RWPE2 (cell line): ENCODE measurements around the gene BCL7C.
"Not testable (repeated sequence)": the region's sequence is repeated elsewhere in the genome, so short reads cannot be mapped to it uniquely, and the experiment has no call there.

ENCODE experiments used
- ATAC-seq: fragments of 200-7000 bp; cut with Tn5 transposase; 3 replicates; pipeline ENCODE4 v1.9.1; 2021; ENCODE audit warnings: low read depth
- DNase-seq: peaks from one replicate; pipeline ENCODE4 v3.0.0-alpha.2; 2020; ENCODE audit warnings: low spot score
- H3K27ac ChIP-seq: fragments of 450-650 bp; 2 replicates; pipeline ENCODE4 v1.5.1; 2017; ENCODE audit warnings: mild to moderate bottlenecking; ENCODE audit not compliant: poor library complexity, severe bottlenecking
- H3K27me3 ChIP-seq: fragments of 250-450 bp; sonication (Bioruptor Pico); 2 replicates; pipeline ENCODE4 v1.5.1; 2021; ENCODE audit warnings: mild to moderate bottlenecking, moderate library complexity; ENCODE audit not compliant: insufficient read depth, poor library complexity, severe bottlenecking
- H3K36me3 ChIP-seq: fragments of 250-450 bp; sonication (Bioruptor Pico); 2 replicates; pipeline ENCODE4 v1.5.1; 2020; ENCODE audit warnings: low read depth, mild to moderate bottlenecking, moderate library complexity
- H3K4me1 ChIP-seq: fragments of 250-450 bp; sonication (Bioruptor Pico); 2 replicates; pipeline ENCODE4 v1.5.1; 2021; ENCODE audit warnings: mild to moderate bottlenecking, moderate library complexity; ENCODE audit not compliant: insufficient read depth, poor library complexity, severe bottlenecking
- H3K4me3 ChIP-seq: fragments of 250-450 bp; sonication (Bioruptor Pico); 2 replicates; pipeline ENCODE4 v1.5.1; 2021; ENCODE audit warnings: mild to moderate bottlenecking, moderate library complexity; ENCODE audit not compliant: severe bottlenecking
- H3K9me3 ChIP-seq: fragments of 250-450 bp; sonication (Bioruptor Pico); 2 replicates; pipeline ENCODE4 v1.5.1; 2021; ENCODE audit warnings: mild to moderate bottlenecking, moderate library complexity; ENCODE audit not compliant: severe bottlenecking
- TF ChIP-seq, protein P1 (sequence below): fragments of 450-650 bp; IDR thresholded peaks from one replicate; pipeline ENCODE4 v1.5.1; 2017; ENCODE audit warnings: mild to moderate bottlenecking, moderate library complexity; ENCODE audit not compliant: poor library complexity, severe bottlenecking

The BCL7C gene

DNA sequence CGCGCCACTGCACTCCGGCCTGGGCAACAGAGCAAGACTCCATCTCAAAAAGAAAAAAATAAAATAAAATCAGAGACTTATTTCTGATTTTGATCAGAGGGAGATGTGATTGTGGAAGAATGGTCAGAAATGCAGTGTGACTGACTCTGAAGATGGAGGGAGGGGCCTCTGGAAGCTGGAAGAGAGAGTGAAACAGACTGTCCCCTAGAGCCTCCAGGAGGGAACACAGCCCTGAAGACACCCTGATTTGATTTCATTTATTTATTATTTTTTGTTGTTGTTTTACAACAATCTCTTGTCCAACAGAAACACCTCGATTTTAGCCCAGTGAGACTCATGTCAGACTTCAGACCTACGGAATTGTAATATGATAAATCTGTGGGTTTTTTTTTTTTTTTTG, 26.1 kb downstream of the BCL7C start:
- no peaks in the 10 kb centered on the region for H3K27me3 ChIP-seq
- no peaks in the 10 kb centered on the region for H3K9me3 ChIP-seq
- DNase-seq (no peak), ATAC-seq (peak; percentile 52; the same call in 1 of the 3 replicates)
- no peaks in the 10 kb centered on the region for H3K4me1 ChIP-seq
- no peak overlapping the region for H3K4me3 ChIP-seq
- TF ChIP-seq, protein P1, sequence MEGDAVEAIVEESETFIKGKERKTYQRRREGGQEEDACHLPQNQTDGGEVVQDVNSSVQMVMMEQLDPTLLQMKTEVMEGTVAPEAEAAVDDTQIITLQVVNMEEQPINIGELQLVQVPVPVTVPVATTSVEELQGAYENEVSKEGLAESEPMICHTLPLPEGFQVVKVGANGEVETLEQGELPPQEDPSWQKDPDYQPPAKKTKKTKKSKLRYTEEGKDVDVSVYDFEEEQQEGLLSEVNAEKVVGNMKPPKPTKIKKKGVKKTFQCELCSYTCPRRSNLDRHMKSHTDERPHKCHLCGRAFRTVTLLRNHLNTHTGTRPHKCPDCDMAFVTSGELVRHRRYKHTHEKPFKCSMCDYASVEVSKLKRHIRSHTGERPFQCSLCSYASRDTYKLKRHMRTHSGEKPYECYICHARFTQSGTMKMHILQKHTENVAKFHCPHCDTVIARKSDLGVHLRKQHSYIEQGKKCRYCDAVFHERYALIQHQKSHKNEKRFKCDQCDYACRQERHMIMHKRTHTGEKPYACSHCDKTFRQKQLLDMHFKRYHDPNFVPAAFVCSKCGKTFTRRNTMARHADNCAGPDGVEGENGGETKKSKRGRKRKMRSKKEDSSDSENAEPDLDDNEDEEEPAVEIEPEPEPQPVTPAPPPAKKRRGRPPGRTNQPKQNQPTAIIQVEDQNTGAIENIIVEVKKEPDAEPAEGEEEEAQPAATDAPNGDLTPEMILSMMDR: no peak
- no peak overlapping the region for H3K27ac ChIP-seq
- H3K36me3 ChIP-seq: 0 out of 2 replicates have a peak, but pooled peaks cover under 1% of the 10 kb centered on the region

DNA sequence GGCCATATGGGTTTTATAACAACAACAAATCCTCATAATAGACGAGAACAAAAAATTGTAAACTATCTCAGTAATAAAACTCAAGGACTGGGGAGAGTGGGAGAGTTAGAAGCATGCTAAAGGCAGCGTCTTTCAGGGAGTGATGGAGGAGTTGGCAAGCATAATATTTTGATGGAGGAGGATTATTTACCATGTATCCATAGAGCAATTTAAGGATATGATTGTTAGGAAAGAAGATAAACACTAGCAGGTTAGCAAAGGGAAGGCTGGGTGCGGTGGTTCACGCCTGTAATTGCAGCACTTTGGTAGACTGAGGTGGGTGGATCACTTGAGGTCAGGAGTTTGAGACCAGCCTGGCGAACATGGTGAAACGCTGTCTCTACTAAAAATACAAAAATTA, 27.8 kb downstream of the BCL7C start:
- no peak for ATAC-seq
- no peak overlapping the region for H3K4me3 ChIP-seq
- no peaks in the 10 kb centered on the region for H3K9me3 ChIP-seq
- H3K27ac ChIP-seq: no peak overlapping the region
- no peaks in the 10 kb centered on the region for H3K27me3 ChIP-seq
- TF ChIP-seq, protein P1: no peak
- no peak for DNase-seq
- no peaks in the 10 kb centered on the region for H3K4me1 ChIP-seq
- no peaks in the 10 kb centered on the region for H3K36me3 ChIP-seq

DNA sequence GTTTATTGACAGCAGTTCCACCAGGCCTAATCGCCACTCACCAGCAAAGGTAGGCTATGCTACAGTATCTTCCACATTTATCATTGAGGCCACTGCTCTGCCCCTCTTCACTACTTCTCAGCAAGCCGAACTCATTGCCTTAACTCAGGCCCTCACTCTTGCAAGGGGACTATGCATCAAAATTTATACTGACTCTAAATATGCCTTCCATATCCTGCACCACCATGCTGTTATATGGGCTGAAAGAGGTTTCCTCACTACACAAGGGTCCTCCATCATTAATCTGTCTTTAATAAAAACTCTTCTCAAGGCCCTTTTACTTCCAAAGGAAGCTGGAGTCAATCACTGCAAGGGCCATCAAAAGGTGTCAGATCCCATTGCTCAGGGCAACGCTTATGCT, 30.7 kb downstream of the BCL7C start:
- not testable (repeated sequence) for H3K27ac ChIP-seq, H3K4me3 ChIP-seq, ATAC-seq, H3K9me3 ChIP-seq, H3K27me3 ChIP-seq, DNase-seq, H3K4me1 ChIP-seq, H3K36me3 ChIP-seq

DNA sequence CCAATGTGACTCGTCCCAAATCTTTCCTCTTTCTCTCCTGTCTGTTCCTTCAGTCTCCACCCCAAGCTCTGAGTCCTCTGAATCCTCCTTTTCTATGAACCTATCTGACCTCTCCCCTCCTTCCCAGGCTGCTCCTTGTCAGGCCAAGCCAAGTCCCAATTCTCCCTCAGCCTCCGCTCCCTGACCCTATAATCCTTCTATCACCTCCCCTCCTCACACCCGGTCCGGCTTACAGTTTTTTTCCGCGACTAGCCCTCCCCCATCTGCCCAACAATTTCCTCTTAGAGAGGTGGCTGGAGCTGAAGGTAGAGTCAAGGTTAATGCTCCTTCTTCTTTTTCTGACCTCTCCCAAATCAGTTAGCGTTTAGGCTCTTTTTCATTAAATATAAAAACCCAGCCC, 33.1 kb downstream of the BCL7C start:
- H3K9me3 ChIP-seq, ATAC-seq, H3K4me1 ChIP-seq, H3K27me3 ChIP-seq, H3K4me3 ChIP-seq, DNase-seq, H3K36me3 ChIP-seq, H3K27ac ChIP-seq: not testable (repeated sequence)

DNA sequence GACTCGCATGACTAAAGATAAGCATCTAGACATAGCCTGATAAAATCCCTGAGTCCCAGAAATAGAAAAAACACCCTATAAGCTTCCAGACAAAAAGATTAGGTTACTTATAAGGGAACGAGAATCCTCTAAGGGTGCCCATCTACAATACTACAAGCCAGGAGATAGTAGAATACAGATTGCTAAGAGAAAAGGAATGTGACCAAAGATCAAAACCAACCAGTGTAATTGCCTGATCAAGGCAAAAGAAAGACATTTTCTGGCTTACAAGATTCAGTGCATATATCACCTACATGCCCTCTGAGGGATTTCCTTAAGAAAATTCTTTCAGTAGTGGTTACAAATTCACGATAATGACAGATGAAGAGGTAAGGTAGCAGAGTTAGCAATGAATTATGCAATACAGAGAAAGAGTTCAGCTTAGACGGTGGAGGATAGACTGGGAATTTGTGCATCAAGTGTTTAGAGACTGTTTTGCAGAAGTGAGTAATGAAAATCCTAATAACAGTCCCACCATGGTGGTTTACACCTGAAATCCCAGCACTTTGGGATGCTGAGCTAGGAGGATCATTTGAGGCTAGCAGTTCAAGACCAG, 35.0 kb downstream of the BCL7C start:
- DNase-seq: no peak
- Histone ChIP-seq H3K9me3 (no peaks in the 10 kb centered on the region), H3K36me3 (no peaks in the 10 kb centered on the region), H3K27ac (no peak overlapping the region), H3K27me3 (no peaks in the 10 kb centered on the region), H3K4me3 (no peak overlapping the region), H3K4me1 (peaks cover 2% of the 10 kb centered on the region)
- no peak for ATAC-seq
- TF ChIP-seq, protein P1: no peak

DNA sequence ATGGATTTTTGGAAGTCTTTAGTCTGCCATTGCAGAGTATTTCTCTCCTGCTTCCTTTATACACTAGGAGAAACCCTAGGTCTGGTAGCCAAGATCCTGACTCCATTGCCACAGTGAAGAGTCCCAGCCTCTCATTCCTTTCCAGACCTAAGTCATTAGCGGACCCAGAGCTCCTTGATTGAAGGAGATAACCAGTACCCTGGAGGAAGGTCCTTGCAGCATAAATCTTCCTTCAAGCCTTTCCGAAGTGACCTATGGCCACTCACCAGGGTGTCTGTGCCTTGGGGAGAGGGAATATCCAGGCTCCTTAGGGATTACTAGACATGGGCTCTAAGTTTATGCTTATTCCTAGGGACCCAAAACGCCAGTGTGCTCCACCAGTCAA, 35.8 kb downstream of the BCL7C start:
- Histone ChIP-seq H3K36me3 (no peaks in the 10 kb centered on the region), H3K27me3 (no peaks in the 10 kb centered on the region), H3K9me3 (no peaks in the 10 kb centered on the region), H3K4me3 (no peak overlapping the region), H3K4me1 (peaks cover 7% of the 10 kb centered on the region), H3K27ac (no peak overlapping the region)
- DNase-seq: no peak
- TF ChIP-seq, protein P1: no peak
- no peak for ATAC-seq
